Activated B cell treated with CpG ODN at 0.5 μM for 24 hours (primary cell): Measurements from ENCODE around the gene ATF6B. TPM values are rescaled to one million over a fixed set of nuclear protein-coding genes. Genes with fewer than 3 reads are reported as not detected.
A peak's percentile ranks its signal among the peaks of the same experiment; 100 is the strongest.

Experiments used
- ATAC-seq: fragments of 200-7000 bp; cut with Tn5 transposase; one replicate; pipeline ENCODE4 v1.10.0; 2021; ENCODE audit warnings: low read depth, mild to moderate bottlenecking, moderate library complexity
- CTCF ChIA-PET: fragments of 350-600 bp; sonication (Branson Sonifier 250); formaldehyde crosslinking; loops from one replicate; lab custom pipeline; 2021; ENCODE audit warnings: antibody characterized with exemption; lab: Charles Lee
- POLR2A ChIA-PET: fragments of 350-600 bp; sonication (Branson Sonifier 250); formaldehyde crosslinking; loops from one replicate; lab custom pipeline; 2021; ENCODE audit warnings: antibody characterized with exemption; lab: Charles Lee
- DNase-seq: peaks from one replicate; pipeline ENCODE4 v3.0.0; 2022
- H3K27ac Mint-ChIP-seq: one replicate; pipeline ENCODE4 v1.8.0; 2020; ENCODE audit warnings: mixed read lengths
- H3K27me3 Mint-ChIP-seq: one replicate; pipeline ENCODE4 v1.8.0; 2021; ENCODE audit warnings: mixed read lengths
- H3K36me3 Mint-ChIP-seq: one replicate; pipeline ENCODE4 v1.8.0; 2021; ENCODE audit warnings: low read depth, mixed read lengths
- H3K4me1 Mint-ChIP-seq: one replicate; pipeline ENCODE4 v1.8.0; 2021; ENCODE audit warnings: mixed read lengths
- H3K4me3 Mint-ChIP-seq: one replicate; pipeline ENCODE4 v1.8.0; 2020; ENCODE audit warnings: mild to moderate bottlenecking, mixed read lengths
- H3K9me3 Mint-ChIP-seq: one replicate; pipeline ENCODE4 v1.8.0; 2020; ENCODE audit warnings: mixed read lengths
- intact Hi-C: fragments of 100-400 bp; cut with micrococcal nuclease; formaldehyde crosslinking; loops from one replicate; pipeline ENCODE4 v1.15.1; 2024
- total RNA-seq: library from RNA; stranded (reverse); gene quantifications from 2 replicates; pipeline ENCODE4 v1.2.3, GENCODE V29; 2022
- TF ChIP-seq, protein P1 (sequence below): fragments of 200-600 bp; IDR thresholded peaks from one replicate; pipeline ENCODE4 v1.8.0; 2022; ENCODE audit warnings: antibody characterized with exemption, mild to moderate bottlenecking

ATF6B gene
- total RNA-seq: 144 and 148 TPM in 2 replicates

- H3K27ac Mint-ChIP-seq: peak within 1 kb of the TSS; percentile 95
- peaks cover 53% of the 10 kb centered on the region for H3K4me1 Mint-ChIP-seq
- TF ChIP-seq, protein P1, sequence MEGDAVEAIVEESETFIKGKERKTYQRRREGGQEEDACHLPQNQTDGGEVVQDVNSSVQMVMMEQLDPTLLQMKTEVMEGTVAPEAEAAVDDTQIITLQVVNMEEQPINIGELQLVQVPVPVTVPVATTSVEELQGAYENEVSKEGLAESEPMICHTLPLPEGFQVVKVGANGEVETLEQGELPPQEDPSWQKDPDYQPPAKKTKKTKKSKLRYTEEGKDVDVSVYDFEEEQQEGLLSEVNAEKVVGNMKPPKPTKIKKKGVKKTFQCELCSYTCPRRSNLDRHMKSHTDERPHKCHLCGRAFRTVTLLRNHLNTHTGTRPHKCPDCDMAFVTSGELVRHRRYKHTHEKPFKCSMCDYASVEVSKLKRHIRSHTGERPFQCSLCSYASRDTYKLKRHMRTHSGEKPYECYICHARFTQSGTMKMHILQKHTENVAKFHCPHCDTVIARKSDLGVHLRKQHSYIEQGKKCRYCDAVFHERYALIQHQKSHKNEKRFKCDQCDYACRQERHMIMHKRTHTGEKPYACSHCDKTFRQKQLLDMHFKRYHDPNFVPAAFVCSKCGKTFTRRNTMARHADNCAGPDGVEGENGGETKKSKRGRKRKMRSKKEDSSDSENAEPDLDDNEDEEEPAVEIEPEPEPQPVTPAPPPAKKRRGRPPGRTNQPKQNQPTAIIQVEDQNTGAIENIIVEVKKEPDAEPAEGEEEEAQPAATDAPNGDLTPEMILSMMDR: no peak
- no peaks in the 10 kb centered on the region for H3K9me3 Mint-ChIP-seq
- peak; percentile 92 for ATAC-seq
- no peaks in the 10 kb centered on the region for H3K27me3 Mint-ChIP-seq
- H3K4me3 Mint-ChIP-seq: peak within 1 kb of the TSS; percentile 99
- H3K36me3 Mint-ChIP-seq: peaks cover 48% of the 10 kb centered on the region
- ChIA-PET POLR2A (interaction anchor here (0.6 to 4.3 kb wide), 14 partner anchors 9 to 844 kb away, joined by 3 to 59 read pairs (median 5); partner anchors contain the start of genes AGPAT1, DXO, GPSM3 and PBX2), CTCF (interaction anchor here (0.6 to 4.3 kb wide), 5 partner anchors 10 to 740 kb away, joined by 3 to 28 read pairs (median 3); partner anchors contain the start of gene TAP2)
- peak; percentile 81 for DNase-seq
- intact Hi-C loops: loop anchor here (1.0 to 5.0 kb wide), 4 partner anchors 62 to 1284 kb away; partner anchors contain the start of genes CSNK2B, EHMT2, LY6G5B and PBX2
These were observed at the start of gene ATF6B for GRCh38 chr6:32127717-32128592. ATF6B (minus strand) TSS chr6:32128246; CDS start chr6:32128207, 39 bp downstream.

DNA sequence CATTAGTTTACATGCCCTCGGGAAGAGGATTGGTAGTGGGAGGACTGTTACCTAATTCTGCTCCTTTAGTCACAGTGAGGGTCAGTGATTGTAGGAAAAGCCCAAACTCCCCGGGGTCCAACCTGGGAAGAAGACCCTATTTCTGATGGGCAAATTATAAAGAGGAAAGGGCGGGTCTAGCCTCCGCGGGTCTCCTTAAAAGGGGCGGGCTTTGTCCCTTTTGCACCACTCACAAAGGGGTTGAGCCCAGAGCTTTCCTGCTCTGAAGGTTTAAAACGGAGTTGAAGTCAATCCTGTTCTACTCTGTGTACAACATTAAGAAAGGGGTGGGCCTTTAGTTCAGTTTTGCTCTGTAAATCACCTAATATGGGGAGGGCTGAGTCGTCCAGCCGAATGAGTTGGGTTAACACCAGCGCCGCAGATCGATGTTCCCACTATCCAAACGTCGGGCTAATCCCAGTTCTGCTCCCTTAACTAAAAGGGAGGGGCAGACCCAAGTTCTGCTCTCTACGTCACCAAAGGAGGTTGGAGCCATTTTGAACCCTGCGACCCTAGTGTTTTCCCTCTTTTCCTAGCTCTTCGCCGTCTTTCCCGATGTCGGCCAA, 49.2 kb upstream of the ATF6B start:
- TF ChIP-seq, protein P1: no peak
- POLR2A ChIA-PET: interaction anchor here (0.6 to 5.0 kb wide), 10 partner anchors 8 to 1232 kb away, joined by 3 to 102 read pairs (median 6); partner anchors contain the start of genes ATF6B, FKBPL, GPSM3 and PBX2
- ATAC-seq (no peak), DNase-seq (no peak)
- CTCF ChIA-PET: interaction anchor here (1.4 kb wide), 1 partner anchor 58 kb away, joined by 4 read pairs; no protein-coding TSS in a partner anchor
- Mint-ChIP-seq H3K36me3 (peaks cover 43% of the 10 kb centered on the region), H3K4me1 (peaks cover 54% of the 10 kb centered on the region), H3K27me3 (no peaks in the 10 kb centered on the region), H3K4me3 (peak overlapping the region; percentile 96), H3K27ac (peak overlapping the region; percentile 99), H3K9me3 (no peaks in the 10 kb centered on the region)
- intact Hi-C loops: loop anchor here (1.0 to 10.0 kb wide), 6 partner anchors 47 to 1560 kb away; partner anchors contain the start of genes C6orf47, CSNK2B, FKBPL and GPANK1

- TF ChIP-seq, protein P1: no peak
- POLR2A ChIA-PET: interaction anchor here (0.6 to 5.0 kb wide), 9 partner anchors 9 to 668 kb away, joined by 3 to 102 read pairs (median 5); partner anchors contain the start of genes ATF6B, FKBPL, GPSM3 and NELFE
- ATAC-seq: no peak
- no peak for DNase-seq
- CTCF ChIA-PET: interaction anchor here (1.4 kb wide), 1 partner anchor 58 kb away, joined by 4 read pairs; no protein-coding TSS in a partner anchor
- Mint-ChIP-seq H3K4me1 (peaks cover 54% of the 10 kb centered on the region), H3K4me3 (peak overlapping the region; percentile 96), H3K36me3 (peaks cover 37% of the 10 kb centered on the region), H3K9me3 (no peaks in the 10 kb centered on the region), H3K27me3 (no peaks in the 10 kb centered on the region), H3K27ac (peak overlapping the region; percentile 99)
- intact Hi-C loops: loop anchor here (1.0 to 10.0 kb wide), 7 partner anchors 22 to 1559 kb away; partner anchors contain the start of genes C6orf47, CSNK2B, FKBPL and GPANK1
These were observed 48.6 kb upstream of the ATF6B start for GRCh38 chr6:32176476-32177182.

DNA sequence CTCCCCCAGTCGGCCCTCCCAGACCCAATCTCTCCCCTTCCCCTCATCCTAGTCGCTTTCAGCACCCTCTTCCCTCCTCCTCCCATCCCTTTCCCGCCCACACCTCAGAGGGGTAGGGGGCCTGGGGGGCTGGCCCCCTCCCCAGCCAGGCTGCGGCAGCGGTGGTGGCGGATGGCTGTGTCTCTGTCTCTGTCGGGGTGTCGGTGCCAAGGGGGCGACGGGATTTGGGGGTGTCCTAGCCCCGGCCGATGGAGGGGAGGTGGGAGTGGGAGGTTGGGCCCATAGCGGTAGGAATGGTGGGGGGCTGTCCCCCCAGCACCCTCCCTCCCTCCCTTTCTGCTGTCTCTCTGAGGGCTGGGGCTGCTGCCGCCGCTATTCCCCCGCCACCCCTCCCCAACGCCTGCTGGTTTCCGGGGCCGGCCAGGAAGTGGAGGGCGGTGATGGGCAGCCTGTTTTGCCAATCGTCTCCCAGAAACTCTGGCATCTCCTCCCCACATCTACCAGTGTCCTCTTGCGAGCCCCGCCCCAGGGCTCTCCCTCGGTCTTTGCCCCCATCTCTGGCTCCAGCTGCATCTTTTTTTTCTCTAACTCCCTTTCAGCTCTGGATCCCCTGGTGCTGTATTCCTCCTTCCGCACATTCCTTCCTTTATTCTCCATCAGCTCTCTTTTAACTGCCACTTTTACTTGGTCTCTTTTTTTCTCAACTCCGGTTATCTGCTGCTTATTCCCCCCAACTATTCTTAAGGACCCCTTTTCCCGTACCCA, 47.8 kb upstream of the ATF6B start, which contains the start of gene AGPAT1:
Gene AGPAT1, minus strand, starts transcription at position 374 of the 765 bp plus-strand sequence. CDS start 4,588 bp downstream, outside the sequence.
- peak within 1 kb of the TSS; percentile 99 for H3K27ac Mint-ChIP-seq
- POLR2A ChIA-PET: interaction anchor here (0.6 to 5.0 kb wide), 7 partner anchors 10 to 669 kb away, joined by 3 to 102 read pairs (median 5); partner anchors contain the start of genes ATF6B, GPSM3, NELFE and PBX2
- peaks cover 33% of the 10 kb centered on the region for H3K36me3 Mint-ChIP-seq
- peak; percentile 92 for DNase-seq
- peaks cover 54% of the 10 kb centered on the region for H3K4me1 Mint-ChIP-seq
- H3K27me3 Mint-ChIP-seq: no peaks in the 10 kb centered on the region
- peak; percentile 50 for ATAC-seq
- intact Hi-C loops: loop anchor here (1.0 to 10.0 kb wide), 6 partner anchors 22 to 1559 kb away; partner anchors contain the start of genes C6orf47, CSNK2B, GPANK1 and HSD17B8
- TF ChIP-seq, protein P1: no peak
- CTCF ChIA-PET: no interaction called here
- peak within 1 kb of the TSS; percentile 96 for H3K4me3 Mint-ChIP-seq
- H3K9me3 Mint-ChIP-seq: no peaks in the 10 kb centered on the region
